ENCODE measurements around the gene CCNE1. TPM values are rescaled to one million over a fixed set of nuclear protein-coding genes. Genes with fewer than 3 reads are reported as not detected.

CCNE1 gene
- total RNA-seq, 1 experiment from 2014 or later = 40.2 TPM

- no peak for DNase-seq
- Histone ChIP-seq H3K79me2 (ENCODE audit: insufficient read depth, low read length) (no peaks in the 10 kb centered on the region), H2AK5ac (ENCODE audit: insufficient read length, low read length) (no peak overlapping the region), H3K18ac (ENCODE audit: insufficient read length, low read depth, low read length) (no peak overlapping the region), H2AFZ (ENCODE audit: low read length) (peak overlapping the region; percentile 77), H3K4me2 (ENCODE audit: insufficient read depth, insufficient read length, low read length) (no peak overlapping the region), H3K9me3 (ENCODE audit: control insufficient read depth, low read depth, low read length) (no peaks in the 10 kb centered on the region), H4K8ac (replicated peaks; ENCODE audit: insufficient read length, low read depth, low read length) (no peak overlapping the region), H3K23ac (ENCODE audit: insufficient read length, low read depth, low read length) (no peak overlapping the region), H3K14ac (ENCODE audit: insufficient read depth, low read length) (no peak overlapping the region), H2BK5ac (ENCODE audit: insufficient read length, low read length) (no peak overlapping the region), H3K56ac (ENCODE audit: insufficient read length, low read depth, low read length) (no peak overlapping the region), H2BK120ac (ENCODE audit: low read depth, low read length, poor library complexity, severe bottlenecking) (no peak overlapping the region), H3K27me3 (ENCODE audit: insufficient read depth, low read length) (no peaks in the 10 kb centered on the region), H3K4ac (ENCODE audit: low read depth, low read length) (no peak overlapping the region), H3T11ph (ENCODE audit: low read length) (no peak overlapping the region), H2BK15ac (ENCODE audit: low read depth, low read length) (no peak overlapping the region), H4K5ac (ENCODE audit: insufficient read length, low read depth, low read length) (no peak overlapping the region), H2BK12ac (ENCODE audit: insufficient read length, low read depth, low read length) (no peak overlapping the region), H3K9ac (ENCODE audit: extremely low read depth, insufficient read length, low read length) (no peak overlapping the region), H4K91ac (ENCODE audit: insufficient read length, low read depth, low read length) (no peak overlapping the region), H2BK20ac (ENCODE audit: low read depth, low read length, poor library complexity, severe bottlenecking) (no peak overlapping the region), H4K20me1 (ENCODE audit: control insufficient read depth, insufficient read depth, insufficient read length) (no peaks in the 10 kb centered on the region), H3K79me1 (ENCODE audit: insufficient read depth, low read depth, low read length, poor library complexity, severe bottlenecking) (no peaks in the 10 kb centered on the region), H3K27ac (ENCODE audit: insufficient read length, low read depth, low read length) (no peak overlapping the region), H3K23me2 (ENCODE audit: insufficient read length, low read depth, low read length, poor library complexity, severe bottlenecking) (no peaks in the 10 kb centered on the region), H3K4me1 (ENCODE audit: insufficient read depth, low read length) (no peaks in the 10 kb centered on the region; the same call in 1 of the 2 replicates)
- H3K9me3 Mint-ChIP-seq = no peaks in the 10 kb centered on the region
- peaks cover 3% of the 10 kb centered on the region for H3K27me3 Mint-ChIP-seq (ENCODE audit: low read depth)
- TF ChIP-seq CTCF (conservative IDR thresholded peaks at IDR 0.05) = no peak
- no peaks in the 10 kb centered on the region for H3K36me3 Mint-ChIP-seq (ENCODE audit: insufficient read depth in 1 of 3, low read depth in 3 of 3)
- H3K4me3 Mint-ChIP-seq = no peak overlapping the region
- no CpG with 5 or more reads among the region's 20 CpGs for WGBS (ENCODE audit: extremely low coverage, insufficient read length, low lambda C conversion rate)
- H3K4me1 Mint-ChIP-seq = peaks cover 12 to 23% of the 10 kb centered on the region in 2 experiments
- no peak overlapping the region; a peak in 1 of 7 replicates for H3K27ac Mint-ChIP-seq
Measured at GRCh38 chr19:29855741-29856500, 44.1 kb downstream of the CCNE1 start.

All from H9 (cell line).